HepG2 (cell line): ENCODE measurements around the gene ITSN2. TPM values are rescaled to one million over a fixed set of nuclear protein-coding genes. Genes with fewer than 3 reads are reported as not detected.

Source experiments
- ATF4 ChIP-seq, 2 experiments: fragments of 450-650 bp in 1 of 2; sonication (generic) in 1 of 2; formaldehyde crosslinking; IDR thresholded peaks; 2 replicates each; pipeline versions ENCODE4 v1.5.0 to v1.8.0; 2020 to 2022; ENCODE audit warnings: mild to moderate bottlenecking in 1 of 2, missing genetic modification reagents in 1 of 2
- CSRNP1 ChIP-seq: sonication (generic); formaldehyde crosslinking; IDR thresholded peaks from 2 replicates; pipeline ENCODE4 v1.8.1; 2023; ENCODE audit warnings: mild to moderate bottlenecking, missing genetic modification reagents
- ETV6 ChIP-seq: sonication (generic); formaldehyde crosslinking; conservative IDR thresholded peaks from 2 replicates; pipeline ENCODE4 v1.4.0; 2020; ENCODE audit warnings: missing genetic modification reagents
- FOXP1 ChIP-seq, 2 experiments: fragments of 450-650 bp in 1 of 2; IDR thresholded peaks; 2 replicates each; pipeline ENCODE4 v1.6.1; 2017 to 2018; ENCODE audit warnings: antibody characterized with exemption in 1 of 2
- KMT2A ChIP-seq: sonication (generic); formaldehyde crosslinking; IDR thresholded peaks from 2 replicates; pipeline ENCODE4 v1.4.0; 2020; ENCODE audit warnings: missing genetic modification reagents
- MLXIP ChIP-seq: sonication (generic); formaldehyde crosslinking; IDR thresholded peaks from 2 replicates; pipeline ENCODE4 v1.9.0; 2021; ENCODE audit warnings: missing genetic modification reagents, borderline replicate concordance
- MTERF4 ChIP-seq: sonication (generic); formaldehyde crosslinking; IDR thresholded peaks from 2 replicates; pipeline ENCODE4 v1.8.0; 2023; ENCODE audit warnings: mild to moderate bottlenecking, missing genetic modification reagents
- MXD3 ChIP-seq: IDR thresholded peaks from 2 replicates; pipeline ENCODE4 v1.6.1; 2016; ENCODE audit warnings: mild to moderate bottlenecking, missing biosample characterization, missing genetic modification reagents
- SNAI1 ChIP-seq: sonication (generic); formaldehyde crosslinking; IDR thresholded peaks from 2 replicates; pipeline ENCODE4 v1.5.0; 2020; ENCODE audit warnings: mild to moderate bottlenecking, missing genetic modification reagents, borderline replicate concordance
- SOX6 ChIP-seq, 2 experiments: fragments of 450-650 bp in 1 of 2; sonication (generic) in 1 of 2; formaldehyde crosslinking in 1 of 2; IDR thresholded peaks; 2 replicates each; pipeline versions ENCODE4 v1.4.0 to v1.6.1; 2017 to 2020; ENCODE audit warnings: antibody characterized with exemption in 1 of 2, mild to moderate bottlenecking in 1 of 2, missing genetic modification reagents in 1 of 2
- ZEB1 ChIP-seq: IDR thresholded peaks from 2 replicates; pipeline ENCODE4 v1.6.1; 2012; ENCODE audit warnings: mild to moderate bottlenecking, low read depth, inconsistent platforms; ENCODE audit not compliant: insufficient replicate concordance
- ZNF121 ChIP-seq: sonication (generic); formaldehyde crosslinking; IDR thresholded peaks from 2 replicates; pipeline ENCODE4 v1.5.0; 2020; ENCODE audit warnings: mild to moderate bottlenecking, missing genetic modification reagents
- ZNF138 ChIP-seq: sonication (generic); formaldehyde crosslinking; IDR thresholded peaks from 2 replicates; pipeline ENCODE4 v1.5.0; 2020; ENCODE audit warnings: mild to moderate bottlenecking, low read depth, missing genetic modification reagents
- ZNF18 ChIP-seq: sonication (generic); formaldehyde crosslinking; IDR thresholded peaks from 2 replicates; pipeline ENCODE4 v1.8.0; 2022; ENCODE audit warnings: mild to moderate bottlenecking, missing genetic modification reagents; ENCODE audit not compliant: insufficient replicate concordance
- ZNF383 ChIP-seq: sonication (generic); formaldehyde crosslinking; IDR thresholded peaks from 2 replicates; pipeline ENCODE4 v1.4.0; 2020; ENCODE audit warnings: missing genetic modification reagents, mild to moderate bottlenecking, borderline replicate concordance
- polyA plus RNA-seq, 8 experiments: library from polyadenylated mRNA; depleted of rRNA in 3 of 8; stranded (reverse) in 7 of 8; unstranded in 1 of 8; fragments of >200 nt; fragmentation: Illumina TruSeq in 4 of 8; extraction: Trizol in 4 of 8; gene quantifications; 2 replicates each; pipeline versions ENCODE4 v1.2.1 to v1.2.3, GENCODE V29; 2011 to 2016; ENCODE audit warnings: low read depth in 4 of 8, missing spikeins in 1 of 8, mixed read lengths in 1 of 8; ENCODE audit not compliant: insufficient read depth in 1 of 8
- total RNA-seq, 5 experiments: library from RNA; depleted of rRNA; stranded (reverse); fragments of >200 nt; fragmentation: Illumina TruSeq; extraction: Trizol; gene quantifications; 2 replicates each; pipeline ENCODE4 v1.2.3, GENCODE V29; 2016; ENCODE audit warnings: low read depth in 1 of 5

The ITSN2 gene
- total and polyA plus RNA-seq, 2 of the 13 experiments (the other 11 are each of a cell fraction or from before 2014, with no cell fraction given): 26.0 to 26.6 TPM

GRCh38 chr2:24402242-24403097 lies 42.1 kb upstream of the ITSN2 start (continued):
- no peak for TF ChIP-seq CSRNP1 (CRISPR knock-in tag)
- no peak for TF ChIP-seq ZEB1
- TF ChIP-seq SNAI1 (CRISPR knock-in tag): no peak
- no peak; the same call in 1 of the 2 replicates for TF ChIP-seq MXD3 (CRISPR knock-in tag)
- no peak for TF ChIP-seq ZNF138 (CRISPR knock-in tag)
- TF ChIP-seq ZNF18 (CRISPR knock-in tag): no peak
- no peak for TF ChIP-seq MLXIP (CRISPR knock-in tag)
- TF ChIP-seq MTERF4: 0 out of 2 replicates have a peak, but pooled peaks have one; percentile 22
- no peak for TF ChIP-seq ZNF383 (CRISPR knock-in tag)
- 0 out of 2 replicates have a peak, but pooled peaks have one; percentile 5 for TF ChIP-seq ZNF121 (CRISPR knock-in tag)
- TF ChIP-seq SOX6 (IDR thresholded peaks at IDR 0.05): no peak
- TF ChIP-seq SOX6 (CRISPR knock-in tag; IDR thresholded peaks at IDR 0.05): peak; percentile 50; the same call in 1 of the 2 replicates
- 0 out of 4 replicates have a peak, but pooled peaks of 1 of the 2 experiments have one; percentile 56 for TF ChIP-seq ATF4 (CRISPR knock-in tag; IDR thresholded peaks at IDR 0.05)
- TF ChIP-seq ETV6 (CRISPR knock-in tag): no peak
- no peak for TF ChIP-seq KMT2A (CRISPR knock-in tag)
- no peak for TF ChIP-seq FOXP1 (IDR thresholded peaks at IDR 0.05)
- no peak for TF ChIP-seq FOXP1 (CRISPR knock-in tag; IDR thresholded peaks at IDR 0.05)
